ENCODE data around the gene ZNF71.
"Not testable (repeated sequence)": the region's sequence is repeated elsewhere in the genome, so short reads cannot be mapped to it uniquely, and the experiment has no call there.

The ZNF71 gene

DNA sequence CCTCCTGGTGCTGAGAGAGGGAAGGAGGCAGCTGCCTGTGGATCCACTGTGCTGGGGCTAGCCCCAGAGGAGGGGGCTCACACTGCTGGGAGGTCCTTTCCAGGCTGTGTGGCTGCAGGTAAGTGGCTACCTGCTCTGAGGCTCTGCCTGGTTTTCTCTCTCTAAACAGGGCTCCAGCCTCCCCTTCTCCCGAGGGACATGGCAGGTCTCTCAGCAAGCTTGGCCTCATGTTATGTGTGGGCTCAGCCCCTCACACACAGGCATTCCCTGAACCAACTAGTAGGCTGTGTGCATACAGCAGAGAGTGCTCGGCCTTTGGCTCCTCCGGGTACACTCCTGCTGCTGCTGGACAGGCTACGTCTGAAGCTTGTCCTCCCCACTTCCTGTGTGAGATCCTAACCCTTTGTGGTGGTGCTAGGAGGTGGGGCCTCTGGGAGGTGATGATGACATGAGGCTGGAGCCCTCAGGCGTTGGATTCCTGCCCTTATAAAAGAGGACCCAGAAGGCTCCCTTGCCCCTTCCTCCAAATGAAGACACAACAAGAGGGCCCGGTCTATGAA lies 72.3 kb downstream of the ZNF71 start:
- DNase-seq (ENCODE audit: low spot score): no peak
- TF ChIP-seq, protein P1, sequence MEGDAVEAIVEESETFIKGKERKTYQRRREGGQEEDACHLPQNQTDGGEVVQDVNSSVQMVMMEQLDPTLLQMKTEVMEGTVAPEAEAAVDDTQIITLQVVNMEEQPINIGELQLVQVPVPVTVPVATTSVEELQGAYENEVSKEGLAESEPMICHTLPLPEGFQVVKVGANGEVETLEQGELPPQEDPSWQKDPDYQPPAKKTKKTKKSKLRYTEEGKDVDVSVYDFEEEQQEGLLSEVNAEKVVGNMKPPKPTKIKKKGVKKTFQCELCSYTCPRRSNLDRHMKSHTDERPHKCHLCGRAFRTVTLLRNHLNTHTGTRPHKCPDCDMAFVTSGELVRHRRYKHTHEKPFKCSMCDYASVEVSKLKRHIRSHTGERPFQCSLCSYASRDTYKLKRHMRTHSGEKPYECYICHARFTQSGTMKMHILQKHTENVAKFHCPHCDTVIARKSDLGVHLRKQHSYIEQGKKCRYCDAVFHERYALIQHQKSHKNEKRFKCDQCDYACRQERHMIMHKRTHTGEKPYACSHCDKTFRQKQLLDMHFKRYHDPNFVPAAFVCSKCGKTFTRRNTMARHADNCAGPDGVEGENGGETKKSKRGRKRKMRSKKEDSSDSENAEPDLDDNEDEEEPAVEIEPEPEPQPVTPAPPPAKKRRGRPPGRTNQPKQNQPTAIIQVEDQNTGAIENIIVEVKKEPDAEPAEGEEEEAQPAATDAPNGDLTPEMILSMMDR (IDR thresholded peaks at IDR 0.05; ENCODE audit: extremely low read depth, missing control alignments): no peak

DNA sequence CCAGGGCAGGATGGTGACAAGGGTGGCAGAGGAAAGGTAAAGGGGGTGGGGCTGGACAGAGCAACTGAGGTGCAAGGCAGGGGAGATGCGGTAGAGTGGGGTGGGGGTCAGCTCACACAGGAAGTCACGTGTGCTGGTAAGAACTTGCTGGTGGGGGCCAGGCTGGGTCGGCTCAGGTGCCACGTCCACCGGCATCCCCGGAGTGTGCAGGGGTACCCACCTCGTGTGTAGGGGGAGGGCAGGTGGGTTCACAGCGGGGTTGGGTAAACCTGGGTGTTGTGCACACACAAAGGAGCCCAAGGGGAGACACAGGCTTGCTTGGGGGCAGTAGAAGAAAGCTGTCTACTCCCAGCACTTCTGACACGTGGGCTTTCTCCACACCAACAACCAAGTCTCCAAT lies 73.6 kb downstream of the ZNF71 start:
- TF ChIP-seq, protein P1 (IDR thresholded peaks at IDR 0.05; ENCODE audit: extremely low read depth, missing control alignments): no peak
- DNase-seq (ENCODE audit: low spot score): no peak

DNA sequence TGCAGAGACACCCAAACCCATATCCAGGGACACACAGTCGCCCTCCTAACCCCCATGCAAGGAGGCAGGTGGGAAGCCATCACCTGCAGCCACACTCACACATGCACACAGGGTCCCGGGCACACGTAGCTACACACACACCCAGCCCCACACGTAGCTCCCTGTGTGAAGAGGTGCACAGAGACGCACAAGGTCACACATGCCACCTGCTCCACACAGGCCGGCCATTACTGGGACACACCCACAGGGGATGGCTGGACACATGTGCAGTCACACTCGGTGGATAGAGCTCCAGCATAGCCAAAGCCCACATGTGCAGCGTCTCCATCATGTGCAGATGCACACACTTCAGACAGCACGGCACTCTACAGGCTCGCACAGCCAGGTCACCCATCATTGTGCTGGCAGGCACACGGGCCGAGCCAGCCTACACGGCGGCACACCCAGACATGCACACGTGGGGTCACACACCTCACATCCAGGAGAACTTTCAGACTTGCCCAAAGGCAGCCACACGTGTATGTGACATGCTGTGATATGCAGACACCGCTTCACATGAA lies 75.4 kb downstream of the ZNF71 start:
- no peak for DNase-seq (ENCODE audit: low spot score)
- TF ChIP-seq, protein P1 (IDR thresholded peaks at IDR 0.05; ENCODE audit: extremely low read depth, missing control alignments): no peak

DNA sequence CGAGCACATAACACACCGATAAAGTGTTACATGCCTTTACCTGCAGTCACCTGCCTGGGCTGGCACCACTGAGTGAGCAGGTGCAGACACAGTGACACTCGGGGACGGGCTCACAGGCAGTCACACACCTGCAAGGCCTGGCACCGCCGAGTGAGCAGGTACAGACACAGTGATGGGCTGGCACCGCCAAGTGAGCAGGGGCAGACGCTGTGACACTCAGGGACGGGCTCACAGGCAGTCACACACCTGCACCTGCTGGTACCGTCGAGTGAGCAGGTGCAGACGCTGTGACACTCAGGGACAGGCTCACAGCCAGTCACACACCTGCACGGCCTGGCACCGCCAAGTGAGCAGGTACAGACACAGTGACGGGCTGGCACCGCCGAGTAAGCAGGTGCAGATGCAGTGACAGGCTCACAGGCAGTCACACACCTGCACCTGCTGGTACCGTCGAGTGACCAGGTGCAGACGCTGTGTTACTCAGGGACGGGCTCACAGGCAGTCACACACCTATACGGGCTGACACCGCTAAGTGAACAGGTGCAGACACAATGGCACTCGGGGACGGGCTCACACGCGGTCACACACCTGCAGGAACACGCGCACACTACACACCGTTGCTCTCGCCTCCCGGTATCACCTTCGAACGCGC lies 76.0 kb downstream of the ZNF71 start:
- no peak for DNase-seq (ENCODE audit: low spot score)
- TF ChIP-seq, protein P1 (IDR thresholded peaks at IDR 0.05; ENCODE audit: extremely low read depth, missing control alignments): no peak

DNA sequence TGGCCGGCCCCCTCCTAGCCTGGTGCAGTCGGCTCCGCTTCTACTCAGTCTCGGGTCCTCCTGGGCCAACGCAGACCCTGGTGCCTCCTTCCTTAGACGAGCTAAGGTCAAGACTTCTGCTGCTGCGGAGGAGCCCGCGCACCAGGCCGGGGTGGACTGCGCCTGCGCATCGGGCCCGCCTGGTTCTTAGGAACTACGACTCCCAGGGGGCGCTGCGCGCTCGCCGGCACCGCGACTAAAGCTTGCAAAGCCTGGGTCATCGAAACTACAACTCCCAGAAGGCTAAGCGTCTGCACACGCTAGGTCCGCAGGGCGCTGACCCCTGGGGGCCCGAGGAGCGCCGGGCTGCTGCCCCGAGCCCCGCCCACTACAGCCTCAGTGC lies 76.5 kb downstream of the ZNF71 start, which contains the start of gene ZNF835:
ZNF835 (minus strand) TSS at position 145 of the 382 bp plus-strand sequence. CDS start 6,559 bp downstream, outside the sequence.
- TF ChIP-seq, protein P1 (IDR thresholded peaks at IDR 0.05; ENCODE audit: extremely low read depth, missing control alignments): no peak
- no peak for DNase-seq (ENCODE audit: low spot score)

DNA sequence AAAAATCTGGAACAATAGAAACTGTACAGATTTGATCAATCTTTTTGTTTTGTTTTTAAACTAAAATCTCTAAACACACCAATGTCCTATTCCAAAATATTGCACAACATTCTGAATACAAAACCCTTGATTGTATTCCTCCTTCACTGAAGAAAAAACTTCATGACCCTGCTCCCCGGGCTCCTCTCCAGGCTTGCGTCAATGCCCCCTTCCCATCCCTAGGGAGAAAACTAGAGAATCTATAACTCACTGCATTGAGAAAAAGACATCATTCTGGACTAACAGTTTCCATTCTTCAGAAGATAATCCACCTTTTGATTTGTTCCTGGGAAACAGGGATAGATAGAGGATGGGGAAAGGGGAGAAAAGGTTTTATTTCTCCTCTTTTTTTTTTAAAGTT lies 77.5 kb downstream of the ZNF71 start:
- DNase-seq (ENCODE audit: low spot score): not testable (repeated sequence)
